ENCODE results near the gene SMAP1.

SMAP1 gene

DNA sequence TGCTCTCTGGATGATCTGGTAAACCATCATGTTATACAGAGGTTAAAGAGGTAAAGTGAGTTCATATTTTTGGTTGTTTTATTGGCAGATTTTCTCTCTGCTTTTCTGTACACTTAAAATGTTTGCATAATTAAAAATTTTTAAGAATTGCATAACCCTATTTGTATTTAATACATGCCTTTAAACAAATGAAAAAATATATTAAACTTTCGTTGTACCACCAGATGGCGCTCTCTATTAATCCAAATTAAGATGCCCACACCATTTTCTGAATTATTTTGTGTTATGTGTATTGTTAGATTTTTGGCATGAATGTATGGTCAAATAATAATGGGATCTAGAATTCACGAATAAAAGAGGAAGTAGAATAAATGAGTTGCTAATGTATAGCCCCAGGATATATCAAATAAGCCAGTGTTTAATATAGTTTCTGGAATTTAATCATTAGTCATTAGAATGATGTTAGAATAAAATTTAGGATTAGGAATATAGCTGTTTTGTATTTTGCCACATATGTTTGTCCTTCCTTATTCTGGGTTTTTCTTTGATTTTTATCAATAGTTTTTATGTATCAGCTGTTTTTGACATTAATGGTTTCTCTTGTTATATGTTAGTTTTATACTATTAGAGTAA is 38.9 kb downstream of the SMAP1 start:
- no peak for TF ChIP-seq SIN3A (IDR thresholded peaks at IDR 0.05; ENCODE audit: borderline replicate concordance, insufficient read depth, low read length)

DNA sequence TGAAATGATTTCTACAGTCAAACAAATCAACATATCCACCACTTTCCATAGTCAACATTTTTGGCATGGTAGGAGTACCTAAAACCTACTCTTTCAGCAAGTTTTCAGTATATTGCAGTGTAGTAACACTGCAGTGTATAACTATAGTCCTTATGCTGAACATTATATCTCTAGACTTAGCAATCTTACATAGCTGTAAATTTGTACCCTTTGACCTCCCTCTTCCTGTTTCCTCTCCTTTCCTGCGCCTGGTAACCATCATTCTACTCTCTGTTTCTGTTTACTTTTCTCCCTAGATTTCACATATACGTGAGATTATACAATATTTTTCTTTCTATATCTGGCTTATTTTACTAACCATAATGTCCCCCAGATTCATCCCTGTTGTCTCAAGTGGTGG is 40.2 kb downstream of the SMAP1 start:
- TF ChIP-seq FOXP2 (optimal IDR thresholded peaks at IDR 0.05; ENCODE audit: borderline replicate concordance, extremely low read depth, extremely low read length, insufficient read depth) (no peak), TAF1 (IDR thresholded peaks at IDR 0.05; ENCODE audit: borderline replicate concordance, insufficient read depth, low read length) (no peak), SIN3A (IDR thresholded peaks at IDR 0.05; ENCODE audit: borderline replicate concordance, insufficient read depth, low read length) (no peak), POLR2AphosphoS5 (IDR thresholded peaks at IDR 0.05; ENCODE audit: low read depth, low read length) (no peak)
- TF ChIP-seq, protein P1, sequence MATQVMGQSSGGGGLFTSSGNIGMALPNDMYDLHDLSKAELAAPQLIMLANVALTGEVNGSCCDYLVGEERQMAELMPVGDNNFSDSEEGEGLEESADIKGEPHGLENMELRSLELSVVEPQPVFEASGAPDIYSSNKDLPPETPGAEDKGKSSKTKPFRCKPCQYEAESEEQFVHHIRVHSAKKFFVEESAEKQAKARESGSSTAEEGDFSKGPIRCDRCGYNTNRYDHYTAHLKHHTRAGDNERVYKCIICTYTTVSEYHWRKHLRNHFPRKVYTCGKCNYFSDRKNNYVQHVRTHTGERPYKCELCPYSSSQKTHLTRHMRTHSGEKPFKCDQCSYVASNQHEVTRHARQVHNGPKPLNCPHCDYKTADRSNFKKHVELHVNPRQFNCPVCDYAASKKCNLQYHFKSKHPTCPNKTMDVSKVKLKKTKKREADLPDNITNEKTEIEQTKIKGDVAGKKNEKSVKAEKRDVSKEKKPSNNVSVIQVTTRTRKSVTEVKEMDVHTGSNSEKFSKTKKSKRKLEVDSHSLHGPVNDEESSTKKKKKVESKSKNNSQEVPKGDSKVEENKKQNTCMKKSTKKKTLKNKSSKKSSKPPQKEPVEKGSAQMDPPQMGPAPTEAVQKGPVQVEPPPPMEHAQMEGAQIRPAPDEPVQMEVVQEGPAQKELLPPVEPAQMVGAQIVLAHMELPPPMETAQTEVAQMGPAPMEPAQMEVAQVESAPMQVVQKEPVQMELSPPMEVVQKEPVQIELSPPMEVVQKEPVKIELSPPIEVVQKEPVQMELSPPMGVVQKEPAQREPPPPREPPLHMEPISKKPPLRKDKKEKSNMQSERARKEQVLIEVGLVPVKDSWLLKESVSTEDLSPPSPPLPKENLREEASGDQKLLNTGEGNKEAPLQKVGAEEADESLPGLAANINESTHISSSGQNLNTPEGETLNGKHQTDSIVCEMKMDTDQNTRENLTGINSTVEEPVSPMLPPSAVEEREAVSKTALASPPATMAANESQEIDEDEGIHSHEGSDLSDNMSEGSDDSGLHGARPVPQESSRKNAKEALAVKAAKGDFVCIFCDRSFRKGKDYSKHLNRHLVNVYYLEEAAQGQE (IDR thresholded peaks at IDR 0.05; ENCODE audit: insufficient read depth in 1 of 2, low read depth in 2 of 2, low read length in 2 of 2): no peak

DNA sequence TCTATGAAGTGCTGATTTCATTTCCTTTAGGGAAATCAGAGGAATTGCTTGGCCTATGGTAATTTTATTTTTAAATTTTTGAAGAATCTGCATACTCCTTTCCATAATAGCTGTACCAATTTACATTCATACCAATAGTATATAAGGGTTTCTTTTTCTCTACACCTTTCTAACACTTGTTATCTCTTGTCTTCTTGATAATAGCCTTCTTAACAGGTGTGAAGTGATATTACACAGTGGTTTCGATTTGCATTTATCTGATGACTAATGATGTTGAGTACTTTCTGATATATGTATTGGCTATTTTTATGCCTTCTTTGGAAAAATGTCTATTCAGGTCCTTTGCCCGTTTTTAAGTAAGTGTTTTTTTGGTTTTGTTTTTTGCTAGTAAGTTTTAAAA is 40.8 kb downstream of the SMAP1 start:
- TF ChIP-seq SIN3A (IDR thresholded peaks at IDR 0.05; ENCODE audit: borderline replicate concordance, insufficient read depth, low read length) (no peak), POLR2AphosphoS5 (IDR thresholded peaks at IDR 0.05; ENCODE audit: low read depth, low read length) (no peak), FOXP2 (optimal IDR thresholded peaks at IDR 0.05; ENCODE audit: borderline replicate concordance, extremely low read depth, extremely low read length, insufficient read depth) (no peak), TAF1 (IDR thresholded peaks at IDR 0.05; ENCODE audit: borderline replicate concordance, insufficient read depth, low read length) (no peak)
- TF ChIP-seq, protein P1 (IDR thresholded peaks at IDR 0.05; ENCODE audit: insufficient read depth in 1 of 2, low read depth in 2 of 2, low read length in 2 of 2): no peak

DNA sequence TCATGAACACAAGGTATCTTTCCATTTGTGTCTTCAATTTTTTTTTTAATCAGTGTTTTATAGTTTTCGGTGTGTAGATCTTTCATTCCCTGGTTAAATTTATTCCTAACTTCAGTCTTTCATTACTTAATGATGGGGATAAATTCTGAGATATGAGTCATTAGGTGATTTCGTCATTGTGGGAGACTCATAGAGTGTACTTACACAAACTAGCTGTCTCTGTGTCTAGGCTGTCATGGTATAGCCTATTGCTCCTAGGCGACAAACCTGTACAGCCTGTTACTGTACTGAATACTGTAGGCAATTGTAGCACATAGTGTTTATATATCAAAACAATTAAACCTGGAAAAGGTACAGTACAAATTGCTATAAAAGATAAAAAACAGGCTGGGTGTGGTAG is 42.1 kb downstream of the SMAP1 start:
- no peak for TF ChIP-seq POLR2AphosphoS5 (IDR thresholded peaks at IDR 0.05; ENCODE audit: low read depth, low read length)
- TF ChIP-seq FOXP2 (optimal IDR thresholded peaks at IDR 0.05; ENCODE audit: borderline replicate concordance, extremely low read depth, extremely low read length, insufficient read depth): no peak
- TF ChIP-seq, protein P1 (IDR thresholded peaks at IDR 0.05; ENCODE audit: insufficient read depth in 1 of 2, low read depth in 2 of 2, low read length in 2 of 2): no peak
- no peak for TF ChIP-seq TAF1 (IDR thresholded peaks at IDR 0.05; ENCODE audit: borderline replicate concordance, insufficient read depth, low read length)
- TF ChIP-seq SIN3A (IDR thresholded peaks at IDR 0.05; ENCODE audit: borderline replicate concordance, insufficient read depth, low read length): no peak

DNA sequence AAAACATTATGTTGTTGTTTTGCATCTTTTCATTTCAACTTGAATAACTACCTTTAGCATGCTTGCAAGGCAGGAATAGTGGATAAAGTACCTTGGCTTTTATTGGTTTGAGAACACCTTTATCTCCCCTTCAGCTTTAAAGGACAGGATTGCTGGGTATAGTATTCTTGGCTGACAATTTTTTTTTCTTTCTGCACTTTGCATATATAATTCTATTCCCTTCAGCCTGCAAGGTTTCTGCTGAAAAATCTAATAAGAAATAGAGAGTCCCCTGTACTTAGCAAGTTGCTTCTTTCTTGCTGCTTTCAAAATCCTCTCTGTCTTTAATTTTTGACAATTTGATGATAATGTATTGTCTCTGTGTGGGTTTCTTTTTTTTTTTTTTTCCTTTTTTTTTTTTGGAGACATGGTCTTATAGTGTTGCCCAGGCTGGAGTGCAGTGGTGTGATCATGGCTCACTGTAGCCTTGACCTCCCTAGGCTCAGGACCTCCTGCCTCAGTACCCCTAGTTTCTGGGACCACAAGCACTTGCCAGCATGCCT is 47.1 kb downstream of the SMAP1 start:
- TF ChIP-seq POLR2AphosphoS5 (IDR thresholded peaks at IDR 0.05; ENCODE audit: low read depth, low read length) (no peak), FOXP2 (optimal IDR thresholded peaks at IDR 0.05; ENCODE audit: borderline replicate concordance, extremely low read depth, extremely low read length, insufficient read depth) (no peak), SIN3A (IDR thresholded peaks at IDR 0.05; ENCODE audit: borderline replicate concordance, insufficient read depth, low read length) (no peak), TAF1 (IDR thresholded peaks at IDR 0.05; ENCODE audit: borderline replicate concordance, insufficient read depth, low read length) (no peak)
- TF ChIP-seq, protein P1 (IDR thresholded peaks at IDR 0.05; ENCODE audit: insufficient read depth in 1 of 2, low read depth in 2 of 2, low read length in 2 of 2): no peak

All from PFSK-1 (cell line).